ENCODE data around the gene SLC19A3. TPM values are rescaled to one million over a fixed set of nuclear protein-coding genes. Genes with fewer than 3 reads are reported as not detected.

SLC19A3 gene
- 10 to 100 TPM in 1 of 2 donors, 1 to 10 TPM in 1; 6.4 to 19.6 TPM for total RNA-seq

- Histone ChIP-seq H3K4me1 (no peaks in the 10 kb centered on the region), H3K4me3 (peak within 1 kb of the TSS; percentile 49), H3K27ac (peak within 1 kb of the TSS; percentile 43), H3K27me3 (no peaks in the 10 kb centered on the region), H3K9ac (ENCODE audit: low read depth in 2 of 2, low read length in 2 of 2) (peak within 1 kb of the TSS; percentile 14 to 77), H3K36me3 (no peaks in the 10 kb centered on the region), H3K9me3 (no peaks in the 10 kb centered on the region)
- intact Hi-C loops (cut with DNase I), result no loop called here
- no peak for TF ChIP-seq CTCF (IDR thresholded peaks at IDR 0.05)
- peak; percentile 95 for DNase-seq
Observed at GRCh38 chr2:227717687-227718567, at the start of gene SLC19A3. TSS of gene SLC19A3 (minus strand) at chr2:227718028. CDS start at chr2:227702318, 15,710 bp downstream.

GRCh38 chr2:227766373-227766883 lies 48.6 kb upstream of the SLC19A3 start:
- peak; percentile 92 for TF ChIP-seq CTCF (IDR thresholded peaks at IDR 0.05)
- Histone ChIP-seq H3K9ac (ENCODE audit: low read depth in 2 of 2, low read length in 2 of 2) (no peak overlapping the region), H3K9me3 (no peaks in the 10 kb centered on the region), H3K36me3 (no peaks in the 10 kb centered on the region), H3K4me3 (no peak overlapping the region), H3K4me1 (no peaks in the 10 kb centered on the region), H3K27ac (no peak overlapping the region), H3K27me3 (no peaks in the 10 kb centered on the region)
- peak; percentile 88 for DNase-seq
- intact Hi-C loops (cut with DNase I), result loop anchor here (2.0 to 10.0 kb wide), 3 partner anchors 106 to 364 kb away; partner anchors contain the start of gene AGFG1

GRCh38 chr2:227765788-227766372 lies 48.1 kb upstream of the SLC19A3 start:
- Histone ChIP-seq H3K27me3 (no peaks in the 10 kb centered on the region), H3K36me3 (no peaks in the 10 kb centered on the region), H3K9ac (ENCODE audit: low read depth in 2 of 2, low read length in 2 of 2) (peak overlapping the region in 1 of 2 donors; percentile 51), H3K9me3 (no peaks in the 10 kb centered on the region), H3K4me3 (no peak overlapping the region), H3K4me1 (no peaks in the 10 kb centered on the region), H3K27ac (no peak overlapping the region)
- intact Hi-C loops (cut with DNase I), result loop anchor here (2.0 to 10.0 kb wide), 3 partner anchors 105 to 364 kb away; partner anchors contain the start of gene AGFG1
- TF ChIP-seq CTCF (IDR thresholded peaks at IDR 0.05), result no peak
- DNase-seq, result no peak

DNA sequence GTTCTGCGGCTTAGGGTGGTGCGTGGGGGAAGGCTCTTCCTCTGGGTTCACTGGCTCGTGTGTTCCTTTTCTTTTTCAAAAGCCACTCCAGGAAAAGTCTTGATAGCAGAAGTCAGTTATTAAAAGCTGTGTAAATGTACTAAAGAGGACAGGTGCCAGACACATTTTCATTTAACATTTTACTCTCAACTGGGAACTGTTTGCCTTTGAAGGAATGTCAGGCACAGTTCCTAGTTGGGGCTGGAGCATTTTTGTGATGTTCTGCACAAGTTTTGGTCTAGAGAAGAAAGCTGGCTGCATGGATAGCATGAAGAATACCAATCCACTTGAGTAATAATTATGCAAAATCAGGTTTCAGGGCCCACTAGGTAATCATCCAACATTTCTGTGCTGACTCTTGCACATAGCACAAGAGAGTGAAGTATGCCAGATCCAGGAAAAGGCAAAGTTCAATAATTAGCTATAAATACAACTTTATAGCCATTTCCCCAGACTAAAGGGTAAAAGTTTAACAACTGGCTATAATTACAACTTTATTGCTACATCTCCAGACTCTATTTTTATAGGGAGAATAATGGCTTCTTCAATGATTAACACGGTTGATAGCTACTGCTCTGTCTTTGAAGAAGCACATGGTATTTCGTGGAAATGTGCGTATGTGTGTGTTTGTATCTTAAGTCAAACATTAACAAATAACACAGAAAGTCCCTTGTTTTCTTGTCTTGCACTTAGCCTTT lies 44.1 kb upstream of the SLC19A3 start:
- intact Hi-C loops (cut with DNase I), result loop anchor here (10.0 kb wide), 1 partner anchor 287 kb away; the partner anchor contains the start of gene AGFG1
- Histone ChIP-seq H3K4me3 (no peak overlapping the region), H3K9ac (ENCODE audit: low read depth in 2 of 2, low read length in 2 of 2) (peak overlapping the region in 1 of 2 donors; percentile 35), H3K36me3 (no peaks in the 10 kb centered on the region), H3K27me3 (no peaks in the 10 kb centered on the region), H3K27ac (peak overlapping the region; percentile 76), H3K9me3 (no peaks in the 10 kb centered on the region), H3K4me1 (no peaks in the 10 kb centered on the region)
- no peak for TF ChIP-seq CTCF (IDR thresholded peaks at IDR 0.05)
- no peak for DNase-seq
